Omental fat pad (tissue), 4 donors: ENCODE data around the gene TMPRSS4. TPM values are rescaled to one million over a fixed set of nuclear protein-coding genes. Genes with fewer than 3 reads are reported as not detected.
"Not testable (repeated sequence)": the region's sequence is repeated elsewhere in the genome, so short reads cannot be mapped to it uniquely, and the experiment has no call there.

Experiments used
- ATAC-seq: fragments of 150-250 bp; one replicate; pipeline ENCODE4 v1.9.1; 2016; ENCODE audit warnings: mild to moderate bottlenecking, moderate library complexity; ENCODE audit not compliant: low FRiP score
- DNase-seq: peaks from one replicate; pipeline ENCODE4 v3.0.0-alpha.2; 2019; ENCODE audit warnings: low spot score
- total RNA-seq, 4 donors: library from RNA; depleted of rRNA; stranded (reverse); fragments of >200 nt; gene quantifications; one replicate each; pipeline ENCODE4 v1.1.0, GENCODE V29; 2016
- TF ChIP-seq, protein P1 (sequence below), 3 donors: fragments of 450-650 bp; IDR thresholded peaks; one replicate each; pipeline ENCODE4 v1.5.1; 2016 to 2017; ENCODE audit warnings: antibody characterized with exemption in 3 of 3, mild to moderate bottlenecking in 3 of 3, moderate library complexity in 2 of 3

TMPRSS4 gene
- total RNA-seq, 4 donors from 2014 or later, result not detected

DNA sequence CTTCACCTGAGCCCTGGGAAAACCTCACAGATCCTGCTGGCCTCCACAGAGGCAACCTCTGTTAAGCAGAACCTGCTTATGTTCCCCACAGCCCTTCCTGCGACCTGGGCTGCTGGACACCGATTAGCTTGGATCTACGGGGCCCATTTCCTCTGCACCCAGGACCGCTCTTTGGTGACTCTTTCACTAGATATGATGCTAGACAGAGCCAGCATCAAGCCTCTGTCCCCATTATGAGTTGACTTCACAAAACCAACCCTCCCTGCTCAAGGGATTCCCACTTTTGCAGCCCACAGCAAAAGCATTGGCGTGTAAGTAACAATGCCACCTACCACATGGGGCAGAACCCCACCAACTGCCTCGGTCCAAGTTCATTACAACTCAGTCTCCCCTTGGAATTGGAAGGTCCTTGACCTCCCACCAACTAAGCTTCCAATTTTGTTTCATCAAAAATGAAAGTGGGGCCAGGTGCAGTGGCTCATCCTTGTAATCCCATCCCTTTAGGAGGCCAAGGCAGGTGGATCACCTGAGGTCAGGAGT is 15.2 kb upstream of the TMPRSS4 start:
- TF ChIP-seq, protein P1, sequence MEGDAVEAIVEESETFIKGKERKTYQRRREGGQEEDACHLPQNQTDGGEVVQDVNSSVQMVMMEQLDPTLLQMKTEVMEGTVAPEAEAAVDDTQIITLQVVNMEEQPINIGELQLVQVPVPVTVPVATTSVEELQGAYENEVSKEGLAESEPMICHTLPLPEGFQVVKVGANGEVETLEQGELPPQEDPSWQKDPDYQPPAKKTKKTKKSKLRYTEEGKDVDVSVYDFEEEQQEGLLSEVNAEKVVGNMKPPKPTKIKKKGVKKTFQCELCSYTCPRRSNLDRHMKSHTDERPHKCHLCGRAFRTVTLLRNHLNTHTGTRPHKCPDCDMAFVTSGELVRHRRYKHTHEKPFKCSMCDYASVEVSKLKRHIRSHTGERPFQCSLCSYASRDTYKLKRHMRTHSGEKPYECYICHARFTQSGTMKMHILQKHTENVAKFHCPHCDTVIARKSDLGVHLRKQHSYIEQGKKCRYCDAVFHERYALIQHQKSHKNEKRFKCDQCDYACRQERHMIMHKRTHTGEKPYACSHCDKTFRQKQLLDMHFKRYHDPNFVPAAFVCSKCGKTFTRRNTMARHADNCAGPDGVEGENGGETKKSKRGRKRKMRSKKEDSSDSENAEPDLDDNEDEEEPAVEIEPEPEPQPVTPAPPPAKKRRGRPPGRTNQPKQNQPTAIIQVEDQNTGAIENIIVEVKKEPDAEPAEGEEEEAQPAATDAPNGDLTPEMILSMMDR (IDR thresholded peaks at IDR 0.05), result no peak
- no peak for DNase-seq
- ATAC-seq, result no peak

DNA sequence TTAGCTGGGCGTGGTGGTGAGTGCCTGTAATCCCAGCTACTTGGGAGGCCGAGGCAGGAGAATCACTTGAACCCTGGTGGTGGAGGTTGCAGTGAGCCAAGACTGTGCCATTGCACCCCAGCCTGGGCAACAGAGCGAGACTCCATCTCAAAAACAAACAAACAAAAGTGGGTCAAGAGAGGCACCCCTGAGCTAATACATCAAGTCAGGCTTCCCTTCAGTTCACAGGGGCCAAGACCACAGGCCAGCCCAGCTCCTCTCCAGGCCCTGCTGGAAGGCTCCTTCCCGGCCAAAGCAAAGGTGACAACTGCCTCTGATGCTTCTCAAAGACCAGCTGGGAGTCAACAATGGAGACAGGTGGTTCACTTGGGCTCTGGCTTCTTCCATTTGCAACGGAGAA is 14.7 kb upstream of the TMPRSS4 start:
- ATAC-seq, DNase-seq: not testable (repeated sequence)

- not testable (repeated sequence) for ATAC-seq, DNase-seq
Observed at GRCh38 chr11:118062631-118063030, 14.2 kb upstream of the TMPRSS4 start.

DNA sequence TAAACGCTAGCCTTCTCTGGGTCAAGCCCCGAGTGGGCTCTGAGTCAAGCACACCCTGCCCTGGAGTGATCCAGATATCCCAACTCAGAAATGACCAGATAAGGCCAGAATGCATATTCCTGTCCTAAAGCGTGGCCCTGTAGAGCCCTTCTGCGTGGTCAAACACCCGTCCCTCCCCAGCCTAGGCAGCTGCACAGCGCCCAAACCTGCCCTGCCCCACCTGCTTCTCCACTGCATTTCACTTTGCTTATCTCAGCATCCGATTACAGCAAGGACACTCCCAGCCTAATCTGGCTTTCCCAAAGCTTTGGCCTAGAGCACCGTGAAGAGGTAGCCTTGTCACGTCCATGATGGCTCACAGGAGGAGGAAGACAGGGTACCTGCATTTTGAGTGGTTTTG is 11.9 kb upstream of the TMPRSS4 start:
- no peak for DNase-seq
- TF ChIP-seq, protein P1 (IDR thresholded peaks at IDR 0.05), result no peak
- no peak for ATAC-seq

DNA sequence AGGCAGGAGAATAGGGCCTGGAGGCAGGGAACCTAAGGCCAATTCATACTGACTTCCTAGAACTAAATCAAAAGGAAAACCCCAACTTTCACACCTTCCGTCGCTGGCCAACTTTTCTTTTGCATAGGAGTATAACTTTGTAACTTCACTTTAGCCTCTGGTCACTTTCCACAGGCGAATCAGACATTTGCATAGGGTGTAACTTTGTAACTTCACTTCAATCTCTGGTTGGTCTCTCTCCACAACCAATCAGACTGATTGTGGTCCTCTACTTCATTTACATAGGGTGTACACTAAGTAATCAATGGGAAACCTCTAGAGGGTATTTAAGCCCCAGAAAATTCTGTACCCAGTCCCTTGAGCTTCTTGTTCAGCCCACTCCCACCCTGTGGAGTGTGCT is 11.5 kb upstream of the TMPRSS4 start:
- TF ChIP-seq, protein P1 (IDR thresholded peaks at IDR 0.05), result no peak
- ATAC-seq (no peak), DNase-seq (no peak)

- ATAC-seq (no peak), DNase-seq (no peak)
- TF ChIP-seq, protein P1 (IDR thresholded peaks at IDR 0.05), result no peak
Observed at GRCh38 chr11:118067006-118067405, 9.9 kb upstream of the TMPRSS4 start.

DNA sequence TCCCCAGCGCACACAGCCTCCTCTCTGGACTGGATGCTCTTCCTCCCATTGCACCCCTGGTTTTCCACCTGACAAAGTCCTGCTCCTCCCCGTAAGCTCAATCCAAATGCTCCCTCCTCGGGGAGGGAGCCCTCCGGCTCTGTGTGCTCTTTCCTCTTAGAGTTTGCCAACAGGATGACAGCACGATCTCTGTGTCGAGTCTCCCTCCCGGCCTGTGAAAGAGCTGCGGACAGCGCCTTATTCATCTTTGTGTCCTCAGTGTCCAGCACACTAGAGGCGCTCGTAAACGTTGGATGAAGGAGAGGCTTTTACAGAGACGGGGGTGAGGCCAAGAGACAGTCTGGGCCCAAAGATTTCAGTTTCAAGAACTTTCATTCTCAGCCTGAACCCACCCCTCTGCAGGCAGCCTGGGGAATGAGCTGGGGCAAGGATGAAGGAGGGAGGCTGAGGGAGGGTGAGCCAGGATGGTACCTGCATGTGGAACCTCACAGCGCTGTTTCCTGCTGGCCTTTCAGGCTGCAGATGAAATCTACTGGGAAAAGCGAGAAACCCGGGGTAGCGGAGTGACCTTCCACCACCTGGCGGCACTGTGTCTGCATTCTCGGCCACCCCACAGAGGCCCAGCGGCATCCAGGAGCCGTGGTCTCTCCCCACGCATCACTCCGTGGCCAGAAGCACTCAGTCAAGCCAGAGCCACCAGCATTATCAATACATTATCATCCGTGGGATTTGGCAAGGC is 8.5 kb upstream of the TMPRSS4 start:
- TF ChIP-seq, protein P1 (IDR thresholded peaks at IDR 0.05), result no peak
- no peak for ATAC-seq
- no peak for DNase-seq

DNA sequence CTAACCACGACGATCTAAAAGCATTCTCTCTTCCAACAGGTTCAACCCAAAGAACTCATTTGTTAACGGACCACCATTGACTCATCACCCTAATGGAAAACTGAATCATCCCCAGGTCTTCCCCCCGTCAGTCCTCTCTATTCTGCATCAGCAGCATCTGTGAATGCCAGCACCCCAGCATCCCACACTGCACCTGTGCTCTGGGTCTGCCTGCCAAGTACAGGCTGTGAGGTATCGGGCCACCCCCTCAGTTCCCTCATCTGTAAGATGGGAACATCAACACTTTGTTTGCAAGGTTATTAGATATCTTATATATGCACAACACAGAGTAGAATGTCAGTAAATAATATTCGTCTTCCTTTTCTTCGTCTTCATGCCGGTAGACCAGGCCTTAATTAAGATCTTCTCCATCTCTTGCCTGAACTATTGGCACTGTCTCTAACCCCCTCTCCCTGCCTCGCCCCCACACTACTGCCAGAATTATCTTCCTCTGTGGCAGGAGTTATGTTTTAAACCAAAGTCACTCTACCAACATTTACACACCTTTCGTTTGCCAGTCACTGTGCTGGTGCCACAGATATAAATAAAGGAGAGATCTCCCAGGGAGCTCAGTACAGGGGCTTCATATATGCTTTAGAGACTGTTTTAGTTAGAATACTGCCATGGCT is 7.8 kb upstream of the TMPRSS4 start:
- DNase-seq (no peak), ATAC-seq (no peak)
- TF ChIP-seq, protein P1 (IDR thresholded peaks at IDR 0.05), result no peak
